ENCODE results near the gene KRT71.

- no peak for TF ChIP-seq POLR2A (IDR thresholded peaks at IDR 0.05)
- no peak for TF ChIP-seq CTCF (IDR thresholded peaks at IDR 0.05)
Observed at GRCh38 chr12:52585066-52585465, 32.1 kb upstream of the KRT71 start.
